Hepatocyte (in vitro differentiated cells): ENCODE data around the gene ZSCAN10.

Source experiments
- EZH2 ChIP-seq: fragments of 200-600 bp; sonication (generic); IDR thresholded peaks from 2 replicates; pipeline ENCODE4 v1.6.1; 2016; ENCODE audit warnings: antibody characterized with exemption, mild to moderate bottlenecking, borderline replicate concordance
- EZH2phosphoT487 ChIP-seq: fragments of 200-600 bp; sonication (generic); IDR thresholded peaks from one replicate; pipeline ENCODE4 v1.6.1; 2018; ENCODE audit warnings: antibody characterized with exemption, mild to moderate bottlenecking, low read depth, moderate library complexity; ENCODE audit not compliant: unreplicated experiment, severe bottlenecking
- TF ChIP-seq, protein P1 (sequence below): fragments of 200-600 bp; sonication (generic); IDR thresholded peaks from 2 replicates; pipeline ENCODE4 v1.5.1; 2016; ENCODE audit warnings: antibody characterized with exemption, mild to moderate bottlenecking; ENCODE audit not compliant: poor library complexity

GRCh38 chr16:3120435-3120834 is 21.3 kb upstream of the ZSCAN10 start:
- TF ChIP-seq, protein P1, sequence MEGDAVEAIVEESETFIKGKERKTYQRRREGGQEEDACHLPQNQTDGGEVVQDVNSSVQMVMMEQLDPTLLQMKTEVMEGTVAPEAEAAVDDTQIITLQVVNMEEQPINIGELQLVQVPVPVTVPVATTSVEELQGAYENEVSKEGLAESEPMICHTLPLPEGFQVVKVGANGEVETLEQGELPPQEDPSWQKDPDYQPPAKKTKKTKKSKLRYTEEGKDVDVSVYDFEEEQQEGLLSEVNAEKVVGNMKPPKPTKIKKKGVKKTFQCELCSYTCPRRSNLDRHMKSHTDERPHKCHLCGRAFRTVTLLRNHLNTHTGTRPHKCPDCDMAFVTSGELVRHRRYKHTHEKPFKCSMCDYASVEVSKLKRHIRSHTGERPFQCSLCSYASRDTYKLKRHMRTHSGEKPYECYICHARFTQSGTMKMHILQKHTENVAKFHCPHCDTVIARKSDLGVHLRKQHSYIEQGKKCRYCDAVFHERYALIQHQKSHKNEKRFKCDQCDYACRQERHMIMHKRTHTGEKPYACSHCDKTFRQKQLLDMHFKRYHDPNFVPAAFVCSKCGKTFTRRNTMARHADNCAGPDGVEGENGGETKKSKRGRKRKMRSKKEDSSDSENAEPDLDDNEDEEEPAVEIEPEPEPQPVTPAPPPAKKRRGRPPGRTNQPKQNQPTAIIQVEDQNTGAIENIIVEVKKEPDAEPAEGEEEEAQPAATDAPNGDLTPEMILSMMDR = no peak
- TF ChIP-seq EZH2 = no peak
- no peak for TF ChIP-seq EZH2phosphoT487
